ENCODE measurements around the gene SHROOM3.

Gene SHROOM3

GRCh38 chr4:76787898-76788297 lies 352.9 kb downstream of the SHROOM3 start:
- Mint-ChIP-seq H3K27ac (no peak overlapping the region), H3K27me3 (ENCODE audit: low read depth) (no peaks in the 10 kb centered on the region), H3K4me1 (peaks cover 5% of the 10 kb centered on the region), H3K9me3 (peaks cover 11% of the 10 kb centered on the region), H3K4me3 (no peak overlapping the region), H3K36me3 (ENCODE audit: low read depth) (peaks cover 65% of the 10 kb centered on the region)
- TF ChIP-seq, protein P1, sequence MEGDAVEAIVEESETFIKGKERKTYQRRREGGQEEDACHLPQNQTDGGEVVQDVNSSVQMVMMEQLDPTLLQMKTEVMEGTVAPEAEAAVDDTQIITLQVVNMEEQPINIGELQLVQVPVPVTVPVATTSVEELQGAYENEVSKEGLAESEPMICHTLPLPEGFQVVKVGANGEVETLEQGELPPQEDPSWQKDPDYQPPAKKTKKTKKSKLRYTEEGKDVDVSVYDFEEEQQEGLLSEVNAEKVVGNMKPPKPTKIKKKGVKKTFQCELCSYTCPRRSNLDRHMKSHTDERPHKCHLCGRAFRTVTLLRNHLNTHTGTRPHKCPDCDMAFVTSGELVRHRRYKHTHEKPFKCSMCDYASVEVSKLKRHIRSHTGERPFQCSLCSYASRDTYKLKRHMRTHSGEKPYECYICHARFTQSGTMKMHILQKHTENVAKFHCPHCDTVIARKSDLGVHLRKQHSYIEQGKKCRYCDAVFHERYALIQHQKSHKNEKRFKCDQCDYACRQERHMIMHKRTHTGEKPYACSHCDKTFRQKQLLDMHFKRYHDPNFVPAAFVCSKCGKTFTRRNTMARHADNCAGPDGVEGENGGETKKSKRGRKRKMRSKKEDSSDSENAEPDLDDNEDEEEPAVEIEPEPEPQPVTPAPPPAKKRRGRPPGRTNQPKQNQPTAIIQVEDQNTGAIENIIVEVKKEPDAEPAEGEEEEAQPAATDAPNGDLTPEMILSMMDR (IDR thresholded peaks at IDR 0.05; ENCODE audit: unreplicated experiment in 3 of 3): no peak

- peaks cover 47% of the 10 kb centered on the region for H3K36me3 Mint-ChIP-seq (ENCODE audit: low read depth)
- TF ChIP-seq, protein P1 (IDR thresholded peaks at IDR 0.05; ENCODE audit: unreplicated experiment in 3 of 3): no peak
Observed at GRCh38 chr4:76790377-76790776, 355.3 kb downstream of the SHROOM3 start.

DNA sequence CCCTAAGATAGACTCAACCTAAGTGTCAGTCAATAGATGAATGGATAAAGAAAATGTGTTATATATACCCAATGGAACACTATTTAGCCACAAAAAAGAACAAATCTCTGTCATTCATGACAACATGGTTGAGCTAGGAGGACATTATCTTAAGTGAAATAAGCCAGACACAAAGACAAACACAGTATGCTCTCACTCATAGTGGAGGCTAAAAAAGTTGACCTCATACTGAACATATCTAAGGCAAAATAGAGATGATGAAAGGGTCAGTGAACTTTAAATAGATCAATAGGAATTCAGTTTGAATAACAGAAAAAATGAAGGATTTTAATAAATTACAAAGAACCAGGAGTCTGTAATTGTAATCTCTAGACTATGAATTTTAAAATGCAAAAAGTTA lies 356.4 kb downstream of the SHROOM3 start:
- Mint-ChIP-seq H3K4me3 (no peak overlapping the region), H3K36me3 (ENCODE audit: low read depth) (peaks cover 37% of the 10 kb centered on the region), H3K27ac (no peak overlapping the region), H3K4me1 (no peaks in the 10 kb centered on the region), H3K27me3 (ENCODE audit: low read depth) (no peaks in the 10 kb centered on the region), H3K9me3 (peaks cover 11% of the 10 kb centered on the region)
- TF ChIP-seq, protein P1 (IDR thresholded peaks at IDR 0.05; ENCODE audit: unreplicated experiment in 3 of 3): no peak

More at GRCh38 chr4:76790377-76790776, 355.3 kb downstream of the SHROOM3 start:
- no peaks in the 10 kb centered on the region for H3K4me1 Mint-ChIP-seq
- H3K9me3 Mint-ChIP-seq: peaks cover 11% of the 10 kb centered on the region
- H3K4me3 Mint-ChIP-seq: no peak overlapping the region
- no peak overlapping the region for H3K27ac Mint-ChIP-seq
- H3K27me3 Mint-ChIP-seq (ENCODE audit: low read depth): no peaks in the 10 kb centered on the region

DNA sequence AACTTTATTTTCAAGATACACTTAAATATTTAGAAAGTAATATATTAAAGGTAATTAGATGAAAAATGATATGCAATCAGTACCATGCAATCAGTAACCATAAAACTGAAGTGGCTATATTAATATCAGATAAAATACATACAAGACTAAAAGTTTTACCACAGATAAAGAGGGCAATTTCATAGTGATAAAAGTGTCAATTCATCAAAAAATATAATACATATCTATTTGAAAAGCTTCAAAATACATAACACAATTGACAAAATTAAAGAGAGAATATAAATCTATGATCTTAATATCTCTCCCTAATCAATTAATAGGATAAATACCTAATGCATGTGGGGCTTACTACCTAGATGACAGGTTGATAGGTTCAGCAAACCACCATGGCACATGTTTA lies 357.4 kb downstream of the SHROOM3 start:
- Mint-ChIP-seq H3K4me1 (no peaks in the 10 kb centered on the region), H3K27me3 (ENCODE audit: low read depth) (no peaks in the 10 kb centered on the region), H3K27ac (no peak overlapping the region), H3K4me3 (no peak overlapping the region), H3K9me3 (peaks cover 11% of the 10 kb centered on the region), H3K36me3 (ENCODE audit: low read depth) (peaks cover 30% of the 10 kb centered on the region)
- TF ChIP-seq, protein P1 (IDR thresholded peaks at IDR 0.05; ENCODE audit: unreplicated experiment in 3 of 3): no peak

DNA sequence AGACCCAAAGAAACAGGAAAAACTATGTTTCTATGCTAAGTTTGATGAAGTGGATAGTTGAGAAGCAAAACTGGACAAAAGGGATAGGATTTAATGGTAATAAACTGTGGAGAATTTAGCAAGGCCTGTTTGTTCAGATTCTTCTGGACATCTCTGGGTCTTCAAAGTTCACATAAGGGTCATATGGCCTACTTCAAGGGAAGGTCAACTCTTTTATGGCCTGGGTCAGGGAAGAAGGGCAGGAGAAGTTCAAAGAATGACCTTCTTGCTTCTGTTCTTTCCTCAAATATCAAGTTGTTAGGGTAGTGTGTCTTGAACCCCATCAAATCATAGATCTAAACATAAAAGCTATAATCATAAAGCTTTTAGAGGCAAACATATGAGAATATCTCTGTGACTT lies 360.2 kb downstream of the SHROOM3 start:
- Mint-ChIP-seq H3K27ac (peak overlapping the region in 1 of 3 experiments; percentile 69), H3K9me3 (peaks cover 4% of the 10 kb centered on the region), H3K27me3 (ENCODE audit: low read depth) (no peaks in the 10 kb centered on the region), H3K4me1 (peaks cover 13% of the 10 kb centered on the region), H3K36me3 (ENCODE audit: low read depth) (peaks cover 8% of the 10 kb centered on the region), H3K4me3 (no peak overlapping the region)
- TF ChIP-seq, protein P1 (IDR thresholded peaks at IDR 0.05; ENCODE audit: unreplicated experiment in 3 of 3): no peak

- peaks cover 44% of the 10 kb centered on the region for H3K4me1 Mint-ChIP-seq
- H3K27ac Mint-ChIP-seq: peak overlapping the region; percentile 85 to 94 (median 93)
- H3K9me3 Mint-ChIP-seq: peaks cover 3% of the 10 kb centered on the region
- no peaks in the 10 kb centered on the region for H3K36me3 Mint-ChIP-seq (ENCODE audit: low read depth)
- H3K4me3 Mint-ChIP-seq: no peak overlapping the region
- no peaks in the 10 kb centered on the region for H3K27me3 Mint-ChIP-seq (ENCODE audit: low read depth)
- TF ChIP-seq, protein P1 (IDR thresholded peaks at IDR 0.05; ENCODE audit: unreplicated experiment in 3 of 3): no peak
Observed at GRCh38 chr4:76799140-76799539, 364.1 kb downstream of the SHROOM3 start.

Measured in nephron (organoid).